Keratinocyte (primary cell): ENCODE data around the gene SLC45A2. TPM values are rescaled to one million over a fixed set of nuclear protein-coding genes. Genes with fewer than 3 reads are reported as not detected.

Source experiments
- DNase-seq: peaks from one replicate; pipeline ENCODE4 v3.0.0-alpha.2; 2011; ENCODE audit warnings: low read depth, missing footprints, low spot score
- FAIRE-seq: peaks from 2 replicates; lab custom pipeline; 2011; peaks lifted over from hg19 to GRCh38; lab: Jason Lieb, UNC
- H2AFZ ChIP-seq: 2 replicates; pipeline ENCODE4 v1.6.0; 2012; ENCODE audit warnings: low read length, control low read depth, inconsistent platforms; ENCODE audit not compliant: control insufficient read depth
- H3K27ac ChIP-seq: 2 replicates; pipeline ENCODE4 v1.5.1; 2011; ENCODE audit warnings: low read length; ENCODE audit not compliant: control insufficient read depth, insufficient read depth
- H3K27me3 ChIP-seq: 3 replicates; pipeline ENCODE4 v1.6.0; 2011; ENCODE audit warnings: low read length; ENCODE audit not compliant: control insufficient read depth, insufficient read depth; ENCODE audit errors: extremely low read depth
- H3K36me3 ChIP-seq, 2 experiments: 2 replicates in 1 of 2; 3 replicates in 1 of 2; pipeline ENCODE4 v1.5.1; 2011; ENCODE audit warnings: low read length in 2 of 2, mild to moderate bottlenecking in 1 of 2; ENCODE audit not compliant: control insufficient read depth in 2 of 2, insufficient read depth in 2 of 2; ENCODE audit errors: extremely low read depth in 1 of 2
- H3K4me1 ChIP-seq: 3 replicates; pipeline ENCODE4 v1.5.1; 2011; ENCODE audit warnings: low read length; ENCODE audit not compliant: control insufficient read depth, insufficient read depth; ENCODE audit errors: extremely low read depth
- H3K4me2 ChIP-seq: 3 replicates; pipeline ENCODE4 v1.6.0; 2011; ENCODE audit warnings: low read depth, low read length; ENCODE audit not compliant: control insufficient read depth, insufficient read depth; ENCODE audit errors: extremely low read depth
- H3K4me3 ChIP-seq, 3 experiments: fragments of 200-600 bp in 1 of 3; sonication (generic) in 1 of 3; 2 replicates in 2 of 3; 3 replicates in 1 of 3; pipeline ENCODE4 v1.5.1; 2011 to 2016; ENCODE audit warnings: low read length in 3 of 3, mild to moderate bottlenecking in 3 of 3, control low read depth in 2 of 3, inconsistent platforms in 1 of 3, low read depth in 1 of 3, mixed read lengths in 1 of 3, mixed run types in 1 of 3, moderate library complexity in 1 of 3; ENCODE audit not compliant: control insufficient read depth in 2 of 3, insufficient read depth in 2 of 3; ENCODE audit errors: extremely low read depth in 1 of 3
- H3K79me2 ChIP-seq: 2 replicates; pipeline ENCODE4 v1.6.0; 2012; ENCODE audit warnings: low read length; ENCODE audit not compliant: control insufficient read depth, insufficient read depth
- H3K9ac ChIP-seq: 3 replicates; pipeline ENCODE4 v1.6.0; 2011; ENCODE audit warnings: low read length; ENCODE audit not compliant: control insufficient read depth, insufficient read depth; ENCODE audit errors: extremely low read depth
- H3K9me1 ChIP-seq: 3 replicates; pipeline ENCODE4 v1.6.0; 2011; ENCODE audit warnings: low read length; ENCODE audit not compliant: control insufficient read depth, insufficient read depth; ENCODE audit errors: extremely low read depth
- H3K9me3 ChIP-seq: 2 replicates; pipeline ENCODE4 v1.5.1; 2012; ENCODE audit warnings: low read depth, low read length; ENCODE audit not compliant: control insufficient read depth
- H4K20me1 ChIP-seq: 3 replicates; pipeline ENCODE4 v1.6.0; 2011; ENCODE audit warnings: low read length; ENCODE audit not compliant: control insufficient read depth, insufficient read depth; ENCODE audit errors: extremely low read depth
- CTCF ChIP-seq, 3 experiments: IDR thresholded peaks in 1 of 3; conservative IDR thresholded peaks in 1 of 3; optimal IDR thresholded peaks in 1 of 3; 2 replicates in 2 of 3; 3 replicates in 1 of 3; pipeline versions ENCODE3 to v1.5.1; 2011; ENCODE audit warnings: low read length in 3 of 3, mild to moderate bottlenecking in 3 of 3, moderate library complexity in 2 of 3, control low read depth in 1 of 3, inconsistent platforms in 1 of 3; ENCODE audit not compliant: insufficient read depth in 2 of 3; ENCODE audit errors: extremely low read depth in 1 of 3
- EZH2 ChIP-seq: IDR thresholded peaks from one replicate; pipeline ENCODE4 v1.6.1; 2012; ENCODE audit warnings: inconsistent platforms, mild to moderate bottlenecking, low read length, moderate library complexity
- dilution Hi-C: fragments of 300-500 bp; cut with MboI; formaldehyde crosslinking; loops from one replicate; pipeline ENCODE4 v1.7.0; 2020; ENCODE audit warnings: low sequenced_read_pairs; ENCODE audit not compliant: extremely low pct_ligation_motif_present
- polyA plus RNA-seq, 5 experiments: library from polyadenylated mRNA; depleted of rRNA in 3 of 5; stranded (reverse) in 3 of 5; stranded (forward) in 1 of 5; unstranded in 1 of 5; fragments of >200 nt; gene quantifications; 1 replicate in 1 of 5; 2 replicates in 3 of 5; 3 replicates in 1 of 5; pipeline versions ENCODE4 v1.2.1 to v1.2.3, GENCODE V29; 2011 to 2012; ENCODE audit warnings: missing spikeins in 2 of 5, low read depth in 1 of 5, low replicate concordance in 1 of 5

SLC45A2 gene
- polyA plus RNA-seq, 1 donor (not counting 4 experiments of a cell fraction or from before 2014, with no cell fraction given): 0.04 TPM

- no peak overlapping the region for H2AFZ ChIP-seq
- no peaks in the 10 kb centered on the region for H3K36me3 ChIP-seq
- dilution Hi-C loops: no loop called here
- H3K9me3 ChIP-seq: no peaks in the 10 kb centered on the region
- H3K27me3 ChIP-seq: no peaks in the 10 kb centered on the region
- H3K27ac ChIP-seq: no peak overlapping the region
- no peak for FAIRE-seq
- TF ChIP-seq EZH2 (no peak), CTCF (optimal IDR thresholded peaks at IDR 0.05 in 1 of 3, IDR thresholded peaks at IDR 0.05 in 1 of 3, conservative IDR thresholded peaks at IDR 0.05 in 1 of 3; ENCODE audit: extremely low read depth in 1 of 3, insufficient read depth in 2 of 3, low read length in 3 of 3) (no peak)
- H3K79me2 ChIP-seq: no peaks in the 10 kb centered on the region
- H4K20me1 ChIP-seq: no peaks in the 10 kb centered on the region
- no peaks in the 10 kb centered on the region for H3K9me1 ChIP-seq
- no peak overlapping the region for H3K4me2 ChIP-seq
- DNase-seq: no peak
- H3K4me1 ChIP-seq: no peaks in the 10 kb centered on the region
- no peak overlapping the region for H3K4me3 ChIP-seq
- no peak overlapping the region for H3K9ac ChIP-seq
Measured at GRCh38 chr5:34015120-34015822, 30.8 kb upstream of the SLC45A2 start.

GRCh38 chr5:34014626-34015025, 30.1 kb upstream of the SLC45A2 start:
- Histone ChIP-seq H4K20me1 (no peaks in the 10 kb centered on the region), H3K9ac (no peak overlapping the region), H3K4me1 (peaks cover 1% of the 10 kb centered on the region), H3K27ac (no peak overlapping the region), H3K79me2 (no peaks in the 10 kb centered on the region), H2AFZ (no peak overlapping the region), H3K4me3 (no peak overlapping the region), H3K4me2 (no peak overlapping the region), H3K9me3 (no peaks in the 10 kb centered on the region), H3K36me3 (no peaks in the 10 kb centered on the region), H3K9me1 (no peaks in the 10 kb centered on the region), H3K27me3 (no peaks in the 10 kb centered on the region)
- dilution Hi-C loops: no loop called here
- no peak for DNase-seq
- FAIRE-seq: no peak
- no peak for TF ChIP-seq CTCF (optimal IDR thresholded peaks at IDR 0.05 in 1 of 3, IDR thresholded peaks at IDR 0.05 in 1 of 3, conservative IDR thresholded peaks at IDR 0.05 in 1 of 3; ENCODE audit: extremely low read depth in 1 of 3, insufficient read depth in 2 of 3, low read length in 3 of 3)
- TF ChIP-seq EZH2: no peak
